Inflammatory macrophage (primary cell): ENCODE data around the gene DARS1.

Experiments used
- DNase-seq, 2 donors: peaks; one replicate each; pipeline ENCODE4 v3.0.0-alpha.2; 2020 to 2022

DARS1 gene

DNA sequence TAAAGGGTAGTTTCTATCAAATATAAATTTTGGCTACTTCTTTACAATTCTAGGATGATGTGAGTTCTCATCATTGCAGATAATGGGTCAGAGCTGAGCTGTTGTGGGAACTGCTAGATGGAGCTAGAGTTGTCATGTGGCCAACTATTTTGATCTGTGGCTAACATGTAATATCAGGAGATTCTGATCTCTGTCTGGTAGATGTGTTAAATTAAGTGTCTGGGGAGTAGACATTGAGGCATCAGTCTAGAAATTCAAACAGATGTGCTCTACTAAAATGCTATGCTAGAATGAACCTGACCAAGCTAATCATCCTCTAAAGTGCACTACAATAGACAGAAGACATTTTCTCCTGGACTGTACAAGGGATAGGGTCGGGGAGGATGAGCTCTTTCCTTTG lies 30.3 kb upstream of the DARS1 start:
- no peak for DNase-seq

DNA sequence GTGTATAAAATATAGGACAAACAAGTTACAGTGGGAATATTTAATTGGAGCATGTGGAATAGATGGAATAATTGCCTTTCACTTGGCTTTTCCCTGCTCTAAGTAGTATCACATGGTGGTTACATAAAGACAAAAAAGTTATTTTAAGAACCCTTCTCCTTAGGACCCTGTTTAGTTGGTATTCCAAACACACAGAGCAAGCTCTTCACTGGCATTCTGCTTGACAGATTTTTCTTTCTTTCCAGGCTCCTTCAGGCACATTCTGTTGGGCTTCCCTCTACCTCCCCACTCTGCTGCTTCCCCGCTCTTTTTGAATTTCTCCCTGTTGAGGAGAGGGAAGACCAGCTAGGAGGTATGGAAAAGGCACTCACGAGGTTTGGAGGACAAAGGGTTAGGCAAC lies 29.0 kb upstream of the DARS1 start:
- DNase-seq, result no peak

DNA sequence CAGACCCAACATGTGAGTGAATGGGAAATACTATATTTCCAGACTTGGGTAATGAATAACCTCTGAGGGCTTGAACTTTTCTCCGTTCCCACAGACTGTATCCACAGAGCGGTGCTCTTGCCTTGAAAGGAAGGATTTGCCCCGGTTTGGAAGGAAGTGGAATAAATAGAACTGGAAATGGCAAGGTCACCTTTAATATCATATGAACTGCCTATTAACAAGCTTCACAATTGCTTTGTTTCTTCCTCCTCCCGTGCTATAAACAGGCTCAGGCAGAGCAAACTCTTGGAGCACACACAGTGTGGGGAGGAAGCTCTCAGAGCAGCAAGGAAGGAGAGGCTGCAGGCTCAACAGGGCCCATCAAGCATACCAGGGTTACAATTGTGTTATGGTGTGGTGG lies 28.5 kb upstream of the DARS1 start:
- DNase-seq, result peak; percentile 46 to 52

DNA sequence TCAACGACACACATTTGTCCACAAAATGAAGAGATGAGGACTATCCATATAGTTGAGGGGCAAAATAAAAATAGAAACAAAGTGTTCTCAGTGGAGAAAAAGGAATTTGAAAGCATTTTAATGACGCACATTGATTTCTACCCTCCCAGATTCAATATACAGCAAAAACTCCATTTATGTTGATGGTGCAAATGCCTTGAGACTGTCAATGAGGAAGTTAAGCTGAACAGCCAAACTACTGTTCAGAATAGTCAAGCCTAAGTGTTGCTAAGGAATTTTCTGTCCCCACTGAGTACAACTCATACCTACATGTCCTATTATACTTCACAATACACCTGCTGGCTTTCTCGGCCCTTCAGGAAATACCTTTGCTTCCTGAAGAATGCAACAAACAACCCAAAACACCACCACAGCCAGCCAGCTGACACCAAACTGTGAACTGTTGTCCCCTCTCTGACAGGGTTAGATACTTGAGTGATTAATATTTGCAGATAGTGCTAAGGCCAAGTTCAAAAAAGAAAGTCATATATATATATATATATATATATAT lies 27.8 kb upstream of the DARS1 start:
- DNase-seq, result no peak

DNA sequence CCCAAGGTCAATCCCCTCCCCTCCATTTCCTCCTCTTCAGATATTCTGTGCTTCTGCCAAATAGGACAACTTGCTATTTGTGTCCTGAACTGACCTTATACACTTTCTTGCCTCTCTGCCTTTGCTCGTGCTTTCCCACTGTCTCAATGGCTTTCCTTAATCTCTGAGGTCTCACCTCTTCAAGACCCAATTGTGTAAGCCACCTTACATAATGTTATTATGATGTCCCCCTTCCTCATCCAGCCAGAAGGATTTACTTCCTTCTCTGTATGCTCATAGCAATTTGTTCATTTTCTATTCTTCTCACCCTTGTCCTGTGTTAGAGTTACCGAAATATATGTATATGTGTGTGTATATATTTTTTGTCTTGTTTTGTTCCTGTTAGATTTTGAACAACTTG lies 26.9 kb upstream of the DARS1 start:
- DNase-seq, result peak; percentile 48 to 76

DNA sequence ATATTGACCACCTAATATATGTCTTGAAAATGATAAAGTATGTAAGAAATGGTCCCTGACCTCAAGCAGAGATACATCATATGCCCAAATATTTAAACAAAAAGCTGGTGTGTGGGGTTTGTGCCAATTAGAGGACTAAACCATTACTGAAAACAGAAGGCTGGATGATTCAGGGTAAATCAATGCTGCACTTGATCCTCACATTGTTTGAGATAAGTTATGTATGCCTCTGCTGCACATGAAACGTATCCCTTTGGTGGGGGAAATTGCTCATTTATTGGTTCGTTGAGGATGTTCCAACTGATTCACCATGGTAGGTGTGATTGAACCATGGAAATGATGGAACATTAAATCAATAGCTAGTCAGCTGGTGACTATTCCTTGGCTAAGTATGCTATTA lies 24.7 kb upstream of the DARS1 start:
- DNase-seq, result no peak

DNA sequence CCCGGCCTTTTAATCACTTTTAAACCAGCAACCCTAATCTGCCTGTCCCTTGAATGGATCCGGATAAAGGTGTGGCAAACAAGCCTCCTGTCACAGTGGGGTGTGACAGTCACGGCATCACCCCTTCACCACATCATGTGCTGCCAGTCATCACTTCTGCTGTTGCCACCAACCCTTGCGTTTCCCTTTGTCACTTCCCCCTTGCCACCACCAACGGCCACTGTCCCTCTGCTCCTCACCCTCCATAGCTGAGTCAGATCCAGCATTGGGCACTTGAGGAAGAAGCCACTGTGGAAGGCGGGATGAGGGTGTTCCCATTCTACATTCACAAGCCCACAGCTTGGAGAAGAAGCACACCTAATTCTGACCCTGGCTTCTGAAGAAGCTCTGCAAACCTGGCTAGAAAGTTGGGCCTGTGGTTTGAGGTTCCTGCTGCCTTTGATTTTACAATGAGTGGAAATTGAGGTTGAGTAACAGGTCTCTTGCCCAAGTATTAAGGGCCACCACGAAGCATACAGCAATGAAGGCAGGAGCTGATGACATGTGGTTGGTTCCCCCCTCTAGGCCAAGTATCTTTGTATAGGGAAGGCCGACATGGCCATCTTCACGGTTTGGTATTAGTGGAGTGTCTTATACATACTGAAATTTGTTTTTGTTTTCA lies 22.9 kb upstream of the DARS1 start:
- peak; percentile 97 for DNase-seq

DNA sequence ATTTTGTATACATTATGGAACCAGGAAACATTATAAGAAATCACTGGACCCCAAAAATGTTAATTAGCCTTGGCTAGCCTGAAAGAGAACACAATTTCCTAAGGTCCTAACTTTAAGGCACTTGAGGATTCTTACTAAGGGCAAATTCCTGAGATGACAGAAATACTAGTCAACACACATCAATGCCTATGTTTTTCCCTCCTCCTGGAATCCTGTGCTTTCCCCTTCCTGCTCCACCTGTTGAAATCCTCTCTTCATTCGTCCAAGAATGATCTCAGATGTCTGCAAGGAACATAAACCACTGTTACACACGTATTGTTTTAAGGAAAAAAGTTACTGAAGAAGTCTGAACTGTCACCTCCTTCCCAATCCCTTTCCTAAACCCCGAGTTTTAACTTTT lies 21.2 kb upstream of the DARS1 start:
- no peak for DNase-seq

DNA sequence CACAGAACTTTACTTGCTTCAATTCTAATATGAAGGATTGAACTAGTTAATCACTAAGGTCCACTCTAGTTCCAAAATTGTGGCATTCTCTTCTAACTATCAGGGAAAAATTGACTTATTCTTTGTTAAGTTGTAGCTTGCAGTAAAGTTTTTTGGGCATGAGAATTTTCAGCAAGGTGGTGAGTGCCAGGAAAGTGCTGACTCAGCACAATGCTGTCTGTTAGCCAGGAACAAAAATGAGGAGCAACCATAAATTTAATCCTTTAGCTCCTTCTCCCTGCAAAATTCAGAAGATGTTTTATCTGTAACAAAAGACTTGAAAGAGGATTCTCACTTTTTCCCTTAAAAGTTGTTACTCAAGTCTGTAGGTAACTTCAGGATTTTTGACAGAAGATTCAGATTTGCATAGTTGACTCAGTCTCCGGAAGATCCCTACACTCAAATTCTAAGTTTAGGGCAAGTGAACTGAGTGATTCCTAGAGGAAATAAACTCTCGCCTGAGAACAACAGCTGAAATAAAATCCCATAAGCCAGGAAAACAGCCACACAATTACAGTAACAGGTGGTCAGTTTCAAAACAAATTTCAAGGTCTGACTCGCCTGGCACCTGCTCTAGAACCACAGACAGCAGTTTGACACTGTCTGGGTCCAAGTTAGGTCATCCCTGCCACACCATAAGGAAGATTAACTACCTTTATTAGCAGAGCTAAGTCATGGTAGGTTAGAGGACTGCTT lies 20.2 kb upstream of the DARS1 start:
- no peak for DNase-seq

DNA sequence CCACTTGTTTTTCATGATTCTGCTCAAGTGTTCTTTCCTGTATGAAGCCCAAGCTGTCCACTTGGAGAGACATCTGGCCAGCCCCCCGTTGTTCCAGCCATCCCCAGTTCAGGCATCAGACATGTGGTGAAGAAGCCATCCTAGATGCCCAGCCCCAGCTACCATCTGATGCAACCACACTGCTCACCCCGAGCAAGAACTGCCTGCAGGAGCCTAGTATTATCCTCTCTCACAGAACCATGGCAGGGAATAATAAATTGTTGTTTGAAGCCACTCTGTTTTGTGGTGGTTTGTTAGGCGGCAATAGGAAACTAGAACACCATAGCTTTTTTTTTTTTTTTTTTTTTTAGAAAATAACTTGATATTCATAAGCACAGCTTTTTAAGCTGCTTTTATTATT lies 19.5 kb upstream of the DARS1 start:
- no peak for DNase-seq

DNA sequence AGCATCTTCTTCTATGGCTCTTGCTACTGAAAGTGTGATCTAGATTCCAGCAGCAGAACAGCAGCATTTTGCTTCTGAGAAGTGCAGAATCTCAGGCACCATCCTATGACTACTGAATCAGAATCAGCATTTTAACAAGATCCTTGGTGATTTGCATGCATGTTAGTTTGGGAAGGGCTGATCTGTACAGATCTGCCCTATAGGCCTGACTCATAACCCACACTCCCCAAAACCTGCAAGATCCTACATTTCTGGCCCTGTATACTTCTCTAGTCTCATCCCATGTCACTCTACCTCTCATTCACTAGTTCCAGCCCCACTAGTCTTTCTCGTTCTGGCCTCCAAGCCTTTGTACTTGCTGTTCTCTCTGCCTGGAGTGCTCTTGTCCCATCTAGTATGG lies 15.7 kb upstream of the DARS1 start:
- DNase-seq, result no peak

DNA sequence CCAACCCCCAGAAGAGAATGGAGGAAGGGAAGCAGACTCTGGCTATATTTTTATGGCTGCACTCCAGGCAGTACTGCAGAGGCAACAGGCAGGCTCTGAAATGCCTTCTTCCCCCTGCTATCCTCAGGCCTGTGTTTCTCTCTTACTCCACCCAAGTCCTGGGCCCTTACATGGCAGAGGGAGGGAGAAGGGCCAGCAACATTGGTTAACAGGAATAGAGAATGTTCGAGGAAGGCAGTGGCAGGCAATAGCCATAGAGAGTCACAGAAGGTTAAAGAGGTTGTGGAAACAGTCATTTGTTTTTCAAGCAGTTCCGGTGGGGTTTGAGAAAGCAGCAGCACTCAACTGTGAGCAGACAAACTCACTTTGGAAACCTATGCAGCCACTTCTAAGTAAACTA lies 15.1 kb upstream of the DARS1 start:
- DNase-seq, result peak in 1 of 2 donors; percentile 37

DNA sequence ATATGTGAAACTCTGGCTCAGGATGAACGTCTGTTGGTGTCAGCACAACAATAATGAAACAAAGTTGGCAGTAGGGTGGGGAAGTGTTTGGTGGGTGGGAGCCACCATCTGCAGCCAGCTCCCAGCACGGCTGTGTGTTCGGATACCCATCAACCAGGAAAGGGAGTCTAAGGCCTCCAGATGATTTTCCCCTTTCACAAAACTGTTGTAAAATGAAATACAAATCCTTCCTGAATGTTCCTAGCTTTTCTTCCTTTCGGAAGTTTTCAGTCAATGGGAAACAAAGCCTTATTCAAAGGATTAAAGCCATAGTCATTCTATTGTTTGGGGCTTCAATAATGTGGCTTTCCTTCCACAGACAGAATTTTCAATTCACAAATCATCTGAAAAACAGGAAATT lies 14.5 kb upstream of the DARS1 start:
- no peak for DNase-seq

DNA sequence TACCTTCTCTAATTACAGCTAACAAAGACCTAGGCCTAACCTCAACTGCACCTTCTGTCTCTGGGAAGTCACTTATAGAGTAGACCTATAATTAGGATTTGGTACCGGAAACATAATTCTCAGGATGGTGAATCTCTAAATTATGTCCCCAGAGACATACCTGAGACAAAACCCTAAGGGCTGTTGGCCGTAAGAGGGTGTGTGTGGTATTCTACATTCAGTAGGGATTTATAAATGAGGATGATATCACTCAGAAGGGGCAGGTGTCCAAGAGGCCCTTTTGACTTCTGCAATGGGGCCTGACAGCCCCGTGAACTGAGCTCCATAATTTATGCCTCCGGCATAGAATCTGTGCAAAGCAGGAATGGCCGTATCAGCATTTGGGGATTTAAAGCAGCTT lies 13.5 kb upstream of the DARS1 start:
- no peak for DNase-seq

DNA sequence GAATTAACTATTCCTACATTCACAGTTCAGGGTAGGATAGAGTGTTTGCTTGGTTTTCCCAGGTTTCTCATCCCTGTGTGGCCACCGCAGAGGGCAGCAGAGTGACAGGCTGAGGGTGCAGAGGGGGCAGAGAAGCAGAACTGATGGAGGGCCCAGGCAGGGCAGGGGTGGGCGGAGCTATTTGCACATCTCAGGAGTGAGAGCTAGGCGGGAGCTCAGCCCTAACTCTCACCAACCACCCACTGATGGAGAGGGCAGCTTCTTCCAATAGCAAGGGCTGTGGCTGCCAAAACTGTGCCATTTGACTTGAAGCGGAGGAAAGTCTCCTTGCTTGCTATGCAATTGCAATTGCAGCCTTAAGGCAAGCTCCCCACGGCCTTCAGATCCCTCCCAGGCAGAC lies 12.0 kb upstream of the DARS1 start:
- DNase-seq, result peak; percentile 68 to 86

DNA sequence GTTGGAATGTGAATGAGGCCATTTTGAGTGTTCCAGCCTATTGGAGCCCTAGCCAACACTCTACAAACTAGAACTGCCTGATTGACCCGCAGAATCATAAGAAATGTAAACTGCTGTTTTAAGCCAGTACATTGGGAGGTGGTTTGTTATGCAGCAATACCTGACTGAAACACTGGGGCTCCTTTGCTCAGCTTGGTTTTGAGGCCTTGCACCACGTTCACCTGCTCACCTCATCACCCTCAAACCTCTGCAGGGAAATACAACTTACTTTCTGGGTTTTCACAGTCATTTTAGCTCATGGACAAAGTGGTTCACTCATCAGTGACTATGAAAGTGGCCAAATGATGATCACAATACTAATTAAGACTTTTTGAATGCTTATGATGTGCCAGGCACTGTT lies 10.9 kb upstream of the DARS1 start:
- DNase-seq, result no peak

DNA sequence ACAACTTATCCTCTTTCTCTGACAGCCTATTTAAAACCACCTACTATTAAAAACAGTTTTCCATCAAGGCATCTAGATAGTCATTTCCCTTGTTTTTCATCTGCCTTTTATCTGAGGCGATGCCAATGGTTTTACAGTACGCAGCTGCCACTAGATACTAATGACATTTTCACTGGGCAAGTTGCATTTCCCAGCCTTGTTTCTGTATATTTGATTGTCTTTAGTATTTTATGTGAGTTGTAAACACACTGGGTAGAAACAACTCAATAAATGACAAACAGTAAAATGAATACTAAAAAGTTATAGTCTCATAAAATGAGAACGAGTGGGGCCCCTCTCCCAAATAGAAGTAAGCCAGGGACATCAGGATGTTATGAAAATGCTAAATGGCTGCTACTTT lies 8.9 kb upstream of the DARS1 start:
- no peak for DNase-seq

DNA sequence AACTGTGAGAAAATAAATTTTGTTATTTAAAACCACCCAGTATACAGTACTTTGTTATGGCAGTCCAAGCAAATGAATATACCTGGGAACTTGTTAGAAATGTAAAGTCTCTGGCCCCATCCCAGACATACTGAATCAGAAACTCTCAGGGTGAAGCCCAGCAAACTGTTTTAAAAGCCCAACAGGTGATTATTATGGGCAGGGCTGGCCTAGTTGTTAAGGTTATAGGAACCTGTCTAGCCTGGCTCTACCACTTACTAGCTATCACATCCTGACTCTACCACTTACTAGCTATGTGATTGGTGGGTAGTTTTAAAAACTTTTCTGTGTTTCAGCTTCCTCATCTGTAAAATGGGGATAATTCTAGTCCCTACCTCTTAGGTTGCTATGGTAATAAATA lies 8.0 kb upstream of the DARS1 start:
- DNase-seq, result no peak

DNA sequence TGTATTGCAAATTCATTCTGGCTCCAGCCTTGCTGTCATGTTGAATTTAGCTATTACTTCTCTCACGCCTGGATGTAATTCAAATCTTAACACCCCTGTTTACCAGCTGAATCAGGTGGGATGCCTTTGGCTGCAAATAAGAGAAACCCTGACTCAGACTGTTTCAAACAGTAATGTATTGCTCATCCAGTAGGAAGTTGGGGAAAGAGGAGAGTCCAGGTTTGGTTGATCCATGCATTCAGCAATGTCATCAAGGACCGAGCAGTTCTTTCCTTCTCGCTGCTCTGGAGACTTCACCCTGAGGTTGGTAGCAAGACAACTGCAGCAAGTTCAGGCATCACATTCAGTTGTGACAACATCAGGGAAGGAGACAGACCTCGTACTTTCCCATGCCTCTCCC lies 6.4 kb upstream of the DARS1 start:
- no peak for DNase-seq

DNA sequence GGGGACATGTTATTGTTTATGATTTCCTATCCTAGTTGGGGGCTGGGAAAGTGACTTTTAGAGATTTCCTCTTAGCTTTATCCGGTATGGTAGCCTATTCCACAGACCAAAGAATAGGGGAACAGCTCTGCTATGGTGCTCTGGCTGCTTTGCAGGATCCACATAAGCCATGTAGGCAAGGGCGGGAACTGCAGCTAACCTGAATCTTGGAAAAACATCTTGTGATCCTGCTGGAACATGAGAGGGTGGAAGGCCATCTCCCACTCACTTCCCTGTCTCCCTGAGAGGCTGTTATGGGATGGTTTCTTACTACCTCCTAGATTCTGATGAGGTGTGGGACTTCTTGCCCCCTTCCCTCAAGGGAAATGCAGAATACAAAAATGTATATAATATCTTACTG lies 2.0 kb upstream of the DARS1 start:
- DNase-seq, result no peak

DNA sequence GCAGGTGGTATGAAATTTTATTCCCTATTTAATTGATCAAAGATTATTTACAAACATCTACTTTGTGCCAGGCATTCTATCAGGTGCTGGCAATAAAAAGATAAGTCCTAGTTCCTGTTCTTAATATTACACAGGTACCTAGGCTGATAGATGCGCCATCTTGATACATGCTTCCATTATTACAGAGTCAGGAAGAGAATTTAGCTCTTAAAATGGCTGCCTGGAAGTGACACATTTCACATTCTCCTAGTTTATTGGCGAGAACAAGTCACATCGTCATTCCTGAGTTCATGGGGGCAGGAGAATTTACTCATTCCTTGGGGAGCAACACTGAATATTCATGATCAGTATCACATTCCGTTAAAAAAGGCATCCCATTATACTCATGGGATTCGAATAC lies 1.1 kb upstream of the DARS1 start:
- DNase-seq, result no peak

DNA sequence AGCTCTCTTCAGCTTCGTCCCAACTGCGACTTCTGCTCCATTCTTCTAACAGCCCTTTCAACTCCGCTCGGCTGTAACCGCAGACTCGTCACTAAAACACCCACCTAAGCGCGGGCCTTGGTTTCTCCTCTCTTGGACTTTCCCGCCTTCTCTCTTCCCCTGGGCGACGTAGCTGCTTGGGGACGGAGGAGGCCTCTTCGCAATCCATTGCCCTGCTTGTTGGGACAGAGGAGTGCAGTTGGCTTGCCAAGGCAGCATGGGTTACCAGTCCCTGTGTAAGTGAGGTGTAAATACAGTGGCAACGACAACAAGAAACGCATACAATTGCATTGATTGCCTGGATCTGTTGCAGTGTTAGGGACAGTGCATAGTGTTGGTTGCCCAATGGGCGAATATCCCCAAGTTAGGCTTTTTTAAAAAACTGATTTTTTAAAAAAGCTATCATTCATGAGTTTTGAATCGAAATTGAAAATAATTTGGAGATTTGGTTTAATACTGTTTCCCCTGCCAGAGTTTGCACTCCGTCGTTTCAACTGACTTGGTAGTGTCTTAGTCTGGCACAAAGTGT lies 484 bp upstream of the DARS1 start:
- peak; percentile 60 to 72 for DNase-seq

DNA sequence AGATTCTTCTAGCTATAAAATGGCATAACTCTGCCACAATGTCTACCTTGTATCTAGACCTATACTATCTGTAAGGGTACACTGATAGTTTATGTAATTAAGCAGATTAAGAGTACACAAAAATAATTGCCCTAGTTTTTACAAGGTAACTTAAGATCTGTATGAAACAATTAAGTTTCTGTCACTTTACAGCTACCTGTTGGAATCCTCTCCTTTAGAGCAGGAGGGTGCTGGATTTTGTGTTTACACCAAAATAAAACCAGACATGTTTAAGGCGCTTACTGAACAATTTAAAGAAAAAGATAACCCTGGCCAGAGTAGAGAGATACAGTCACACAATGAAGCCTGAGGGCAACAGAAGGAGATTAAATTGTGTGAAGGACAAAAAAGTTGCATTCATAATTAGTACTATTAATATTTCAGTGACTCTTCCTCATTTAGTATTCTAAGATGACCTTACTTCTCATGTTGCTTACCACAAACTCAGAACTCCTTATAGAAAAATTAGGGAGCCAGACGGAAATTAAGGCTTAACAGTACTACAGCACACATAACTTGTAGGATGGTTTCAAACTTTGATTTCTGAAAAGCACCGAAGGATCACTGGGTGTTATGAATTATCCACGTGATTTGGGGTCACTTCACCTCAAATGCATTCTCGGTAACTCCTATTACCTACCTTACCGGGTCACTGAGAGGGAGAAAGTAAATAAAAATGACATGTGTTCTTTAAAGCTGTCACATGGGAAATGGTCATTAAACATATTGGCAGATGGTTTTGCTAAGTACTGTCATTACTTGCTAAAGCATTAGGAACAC lies 1.0 kb downstream of the DARS1 start:
- DNase-seq, result no peak
